Measurements from ENCODE around the gene TUBA3D.
"Not testable (repeated sequence)": the region's sequence is repeated elsewhere in the genome, so short reads cannot be mapped to it uniquely, and the experiment has no call there.

GRCh38 chr2:131528981-131529863 lies 53.3 kb downstream of the TUBA3D start:
- TF ChIP-seq CTCF (IDR thresholded peaks at IDR 0.05); POLR2AphosphoS5 (IDR thresholded peaks at IDR 0.05; ENCODE audit: low read depth, low read length): not testable (repeated sequence)
